SU-DHL-6 (cell line): ENCODE data around the gene ZNF507.

Source experiments
- CTCF ChIP-seq: fragments of 200-600 bp; sonication (generic); IDR thresholded peaks from one replicate; pipeline ENCODE4 v1.5.1; 2017; ENCODE audit warnings: antibody characterized with exemption, mild to moderate bottlenecking, low read length, moderate library complexity; ENCODE audit not compliant: insufficient read depth, poor library complexity, severe bottlenecking
- EZH2phosphoT487 ChIP-seq: fragments of 200-600 bp; sonication (generic), shearing (Covaris generic); conservative IDR thresholded peaks from 2 replicates; pipeline ENCODE4 v1.6.1; 2018; ENCODE audit warnings: mild to moderate bottlenecking, antibody characterized with exemption, low read length, moderate library complexity, mixed read lengths

GRCh38 chr19:32346901-32347300 lies 1.5 kb downstream of the ZNF507 start:
- no peak for TF ChIP-seq CTCF
- TF ChIP-seq EZH2phosphoT487, result no peak
